ENCODE data around the gene LPP.
"Not testable (repeated sequence)": the region's sequence is repeated elsewhere in the genome, so short reads cannot be mapped to it uniquely, and the experiment has no call there.

Gene LPP

DNA sequence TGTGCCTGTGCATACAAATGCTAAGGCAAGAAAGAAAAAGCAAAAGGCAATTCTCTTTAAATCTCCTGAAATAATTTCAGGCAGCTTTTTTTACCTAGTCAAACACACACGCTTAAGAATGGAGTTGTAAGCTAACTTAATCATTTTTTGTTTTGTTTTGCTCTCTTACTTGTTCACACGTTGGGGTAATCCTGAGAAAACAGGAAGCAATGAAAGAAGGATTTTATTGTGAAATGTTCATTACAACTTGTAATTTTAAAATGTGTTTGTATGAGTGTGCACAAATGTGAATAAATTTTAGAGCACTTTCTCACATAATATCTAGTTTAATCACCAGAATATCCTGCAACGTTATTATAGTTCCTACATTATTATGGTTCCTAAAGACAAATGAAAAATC lies 263.8 kb downstream of the LPP start:
- DNase-seq = no peak

DNA sequence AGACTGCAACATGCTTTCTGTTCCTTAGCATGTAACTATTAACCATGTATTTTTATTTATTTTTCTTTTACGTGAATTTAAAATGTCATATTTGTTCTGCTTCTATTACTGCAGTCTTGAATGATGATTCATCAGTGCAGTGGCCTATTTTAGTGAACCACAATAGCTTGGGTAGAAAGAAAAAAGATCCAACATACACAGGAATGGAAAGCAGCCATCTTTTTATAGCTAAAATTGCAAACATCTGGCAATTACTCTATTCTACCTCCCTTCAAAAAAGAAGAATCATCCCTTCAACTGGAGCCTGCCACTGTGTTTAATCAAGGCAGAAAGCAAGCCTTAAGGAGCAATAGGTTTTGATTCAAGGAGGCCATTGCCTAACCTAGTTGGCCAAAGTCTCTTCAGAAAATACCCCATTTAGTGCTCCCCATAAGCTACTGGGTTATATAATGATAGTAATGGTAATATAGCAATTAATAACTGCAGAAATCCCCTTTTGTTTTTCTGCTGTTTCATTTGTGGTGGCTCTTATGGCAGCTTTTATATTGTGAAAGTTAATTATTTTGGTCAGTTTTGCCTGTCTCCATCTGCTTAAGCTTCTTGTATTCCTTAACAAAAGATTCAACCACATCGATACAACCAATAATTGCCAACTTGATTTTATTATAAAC lies 267.3 kb downstream of the LPP start:
- DNase-seq = no peak

DNA sequence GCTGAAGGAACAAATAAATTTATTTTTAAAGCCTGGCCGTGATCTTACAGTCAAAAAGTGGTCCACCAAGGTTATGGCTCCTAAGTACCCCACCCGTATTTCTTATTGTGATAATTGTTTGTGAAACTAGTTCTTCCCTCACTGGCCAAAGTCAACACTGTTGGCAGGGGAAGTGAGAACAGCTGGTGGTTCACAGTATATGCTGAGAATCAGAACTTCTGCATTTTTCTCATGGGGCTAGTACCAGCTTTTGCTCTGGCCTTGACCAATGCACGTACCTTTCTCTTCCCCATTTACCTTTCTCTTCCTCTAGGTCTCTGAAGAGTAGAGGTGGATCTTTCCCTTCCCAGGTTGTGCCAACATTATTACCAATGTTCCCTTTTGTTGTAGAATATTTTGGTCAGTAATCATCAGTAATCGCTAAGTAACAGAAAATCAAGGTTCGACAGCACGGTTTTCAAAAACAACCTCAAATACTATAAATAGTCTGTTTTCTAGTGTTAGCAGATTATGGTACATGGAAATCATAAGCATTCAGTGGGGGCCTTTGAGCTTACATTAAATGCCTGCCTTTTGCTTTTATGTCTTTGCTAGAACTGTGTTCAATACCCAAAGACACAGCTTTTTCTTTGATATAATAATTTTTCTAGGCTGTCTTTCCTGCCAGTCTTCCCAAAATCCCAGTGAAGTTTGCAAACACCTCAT lies 268.0 kb downstream of the LPP start:
- DNase-seq = no peak

DNA sequence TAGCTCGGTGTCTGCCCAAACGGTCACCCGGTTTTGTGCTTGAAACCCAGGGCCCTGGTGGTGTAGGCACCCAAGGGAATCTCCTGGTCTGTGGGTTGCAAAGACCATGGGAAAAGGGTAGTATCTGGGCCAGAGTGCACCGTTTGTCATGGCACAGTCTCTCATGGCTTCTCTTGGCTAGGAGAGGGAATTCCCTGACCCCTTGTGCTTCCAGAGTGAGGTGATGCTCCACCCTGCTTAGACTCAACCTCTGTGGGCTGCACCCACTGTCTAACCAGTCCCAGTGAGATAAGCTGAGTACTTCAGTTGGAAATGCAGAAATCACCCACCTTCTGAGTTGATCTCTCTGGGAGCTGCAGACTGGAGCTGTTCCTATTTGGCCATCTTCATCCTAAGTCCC lies 274.0 kb downstream of the LPP start:
- DNase-seq = not testable (repeated sequence)

DNA sequence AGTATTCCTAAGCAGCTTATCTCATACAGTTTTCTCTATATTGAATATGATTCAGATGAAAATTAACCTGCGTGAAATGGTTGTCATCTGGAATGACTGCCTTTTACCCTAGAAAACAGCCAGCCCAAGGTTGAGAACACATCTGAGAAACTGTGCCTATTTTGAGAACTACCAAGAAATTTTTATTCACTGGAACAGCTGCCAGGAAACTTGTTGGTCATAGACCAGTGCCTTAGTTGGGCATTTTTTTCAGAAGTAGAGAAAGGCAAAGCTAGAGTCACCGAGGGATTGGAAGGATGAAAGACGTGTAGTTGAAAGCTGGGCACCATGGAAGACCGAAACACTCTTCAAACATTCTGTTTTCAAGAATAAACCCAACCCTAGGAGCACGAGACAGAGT lies 277.1 kb downstream of the LPP start:
- no peak for DNase-seq

DNA sequence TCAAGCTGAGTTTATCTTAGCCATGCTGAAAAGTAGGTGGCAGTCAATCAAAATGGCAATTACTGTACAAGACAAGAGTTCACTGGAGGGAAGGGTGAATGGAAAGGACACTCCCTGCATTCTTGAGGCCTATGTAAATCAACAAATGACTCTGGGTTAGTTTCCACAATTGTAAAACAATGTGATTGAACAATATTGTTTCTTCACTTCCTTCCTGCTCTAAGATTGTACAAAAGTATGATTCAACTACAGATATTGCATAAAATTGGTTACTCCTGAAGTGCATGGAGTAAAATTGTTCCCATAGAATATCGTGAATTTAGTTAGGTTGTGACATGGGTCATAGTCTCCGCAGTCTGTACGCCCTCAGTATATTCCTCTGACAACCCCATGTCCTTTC lies 277.6 kb downstream of the LPP start:
- no peak for DNase-seq

- no peak for DNase-seq
Measured at GRCh38 chr3:188432802-188433520, 279.0 kb downstream of the LPP start.

- DNase-seq = no peak
Measured at GRCh38 chr3:188433521-188434150, 279.7 kb downstream of the LPP start.

DNA sequence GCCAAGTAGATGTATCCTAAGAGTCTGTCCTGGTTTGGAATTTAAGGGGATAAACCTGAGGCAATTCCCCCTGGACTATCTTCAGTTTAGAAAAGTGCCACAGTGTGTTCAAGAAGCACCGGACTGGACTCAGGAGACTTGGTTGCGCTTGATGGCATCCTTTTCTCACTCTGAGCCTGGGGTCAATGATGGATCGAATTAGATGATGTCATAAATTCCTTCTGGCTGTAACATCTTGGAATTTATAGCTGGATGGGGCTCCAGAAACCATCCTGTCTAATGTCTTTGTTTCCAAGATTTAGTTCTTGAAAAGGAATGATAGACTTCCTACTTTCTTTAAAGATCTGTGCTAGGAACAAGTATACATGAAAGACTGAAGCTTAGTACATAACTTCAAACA lies 280.6 kb downstream of the LPP start:
- DNase-seq = no peak

DNA sequence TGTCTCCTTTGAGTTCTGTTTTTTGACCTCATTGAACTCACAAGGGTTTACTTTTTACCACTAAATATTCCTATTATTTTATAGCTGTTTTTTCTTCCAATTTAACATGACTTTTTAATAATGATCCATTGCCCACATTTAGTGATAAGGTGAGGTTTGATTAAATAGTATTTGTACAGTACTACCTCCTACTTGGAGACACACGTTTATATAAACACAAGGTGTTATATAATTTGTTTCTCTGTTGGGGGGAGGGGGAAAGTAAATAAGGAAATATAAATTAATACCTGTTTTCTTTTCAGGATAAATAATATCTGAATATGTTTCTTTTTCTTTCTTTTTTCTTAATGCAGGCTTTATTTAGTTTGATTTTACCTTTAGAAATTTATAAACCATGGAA lies 281.3 kb downstream of the LPP start:
- no peak for DNase-seq

GRCh38 chr3:188437926-188438325 lies 284.0 kb downstream of the LPP start:
- DNase-seq = no peak

DNA sequence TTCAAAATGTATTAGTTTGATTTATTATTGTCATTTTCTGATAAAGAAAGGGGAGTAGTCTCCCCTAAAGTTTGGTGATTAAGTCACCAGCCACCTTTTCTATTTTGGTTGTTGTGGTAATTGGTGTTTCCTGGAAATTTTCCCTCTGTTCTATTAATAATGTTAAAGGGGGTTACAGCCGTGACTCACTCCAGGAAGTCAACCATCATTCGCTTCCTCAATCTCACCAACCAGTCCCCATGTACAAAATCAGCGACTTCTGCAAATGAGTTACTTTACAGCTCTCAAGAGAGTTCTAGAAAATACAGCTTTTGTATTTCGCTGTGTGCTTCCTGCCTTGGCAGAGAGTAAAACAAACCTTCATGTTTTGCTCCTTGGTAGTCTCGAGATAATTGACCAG lies 285.1 kb downstream of the LPP start:
- no peak for DNase-seq

GRCh38 chr3:188440340-188440972 lies 286.5 kb downstream of the LPP start:
- no peak for DNase-seq

DNA sequence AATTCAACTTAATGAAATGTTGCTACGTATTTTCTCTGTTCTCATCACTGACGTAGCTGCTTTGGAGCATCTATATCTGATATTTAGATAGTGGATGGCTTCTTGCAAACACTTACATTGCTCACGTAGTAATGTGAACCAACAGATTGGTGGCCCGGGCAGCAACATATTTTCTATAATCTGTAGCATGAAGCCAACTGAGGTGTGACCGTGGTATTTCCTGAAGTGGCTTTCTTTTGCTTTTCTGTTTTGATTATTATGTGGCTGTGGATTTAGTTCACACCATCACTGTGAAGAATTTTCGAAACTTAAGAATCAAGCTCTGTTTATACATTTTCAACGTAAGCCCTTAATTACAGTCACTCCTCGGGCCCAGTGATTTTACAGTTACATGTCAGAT lies 288.5 kb downstream of the LPP start:
- DNase-seq = no peak

GRCh38 chr3:188445175-188445574 lies 291.2 kb downstream of the LPP start:
- not testable (repeated sequence) for DNase-seq

DNA sequence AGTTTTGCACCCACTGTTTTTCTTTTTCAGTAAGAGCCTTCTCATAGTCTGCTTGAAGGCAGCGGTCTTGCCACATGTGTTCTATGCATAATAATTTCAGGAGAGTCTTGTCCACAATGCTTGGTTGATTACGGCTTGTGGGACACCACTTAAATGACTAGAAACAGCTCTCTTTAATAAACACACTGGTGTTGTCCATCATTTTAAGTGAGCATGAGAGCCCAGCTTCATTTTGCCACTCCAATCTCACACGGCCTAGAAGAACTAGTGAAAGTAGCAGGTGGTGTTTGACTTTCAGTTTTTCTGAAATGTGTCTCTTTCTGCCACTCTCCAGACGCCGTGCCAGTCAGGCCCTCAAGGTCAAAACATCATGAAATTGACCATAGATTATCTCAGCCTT lies 292.1 kb downstream of the LPP start:
- DNase-seq = no peak

GRCh38 chr3:188446766-188447165 lies 292.8 kb downstream of the LPP start:
- DNase-seq = no peak

DNA sequence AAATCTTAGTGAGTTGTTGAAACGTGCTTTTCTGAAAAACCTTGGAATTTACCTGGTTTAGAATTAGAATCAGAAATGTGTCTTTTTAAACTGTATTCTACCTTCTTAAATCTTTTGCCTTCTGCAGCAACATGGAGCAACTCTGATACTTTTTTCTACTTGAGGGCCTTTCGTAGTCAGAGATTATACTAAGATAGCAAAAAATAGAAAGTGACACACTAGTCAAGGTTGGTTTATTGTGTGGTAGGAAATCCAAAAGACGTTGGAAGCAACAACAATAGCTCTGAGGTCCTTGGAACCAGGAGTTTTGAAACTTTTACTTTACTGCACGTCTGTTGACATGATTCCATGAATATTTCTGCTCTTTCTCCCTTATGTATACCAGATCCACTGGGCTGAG lies 294.9 kb downstream of the LPP start:
- DNase-seq = no peak

DNA sequence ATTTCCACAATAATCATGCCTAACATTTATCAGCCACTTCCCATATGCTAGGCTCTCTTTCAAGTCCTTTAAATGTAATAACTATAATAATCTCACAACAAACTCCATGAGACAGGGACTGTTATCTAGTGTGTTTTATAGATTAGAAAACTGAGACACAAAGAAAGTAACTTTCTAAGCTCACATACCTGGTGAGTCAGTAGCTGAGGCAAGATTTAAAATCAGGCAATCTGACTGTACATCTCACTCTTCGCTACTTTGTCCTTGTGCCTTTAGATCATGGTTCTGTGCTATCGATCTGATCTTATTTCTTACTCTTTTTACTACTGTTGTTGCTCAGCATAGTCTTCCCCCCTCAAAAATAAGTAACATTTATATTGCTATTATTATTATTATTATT lies 295.5 kb downstream of the LPP start:
- DNase-seq = no peak

- no peak for DNase-seq
Measured at GRCh38 chr3:188452158-188452772, 298.3 kb downstream of the LPP start.

DNA sequence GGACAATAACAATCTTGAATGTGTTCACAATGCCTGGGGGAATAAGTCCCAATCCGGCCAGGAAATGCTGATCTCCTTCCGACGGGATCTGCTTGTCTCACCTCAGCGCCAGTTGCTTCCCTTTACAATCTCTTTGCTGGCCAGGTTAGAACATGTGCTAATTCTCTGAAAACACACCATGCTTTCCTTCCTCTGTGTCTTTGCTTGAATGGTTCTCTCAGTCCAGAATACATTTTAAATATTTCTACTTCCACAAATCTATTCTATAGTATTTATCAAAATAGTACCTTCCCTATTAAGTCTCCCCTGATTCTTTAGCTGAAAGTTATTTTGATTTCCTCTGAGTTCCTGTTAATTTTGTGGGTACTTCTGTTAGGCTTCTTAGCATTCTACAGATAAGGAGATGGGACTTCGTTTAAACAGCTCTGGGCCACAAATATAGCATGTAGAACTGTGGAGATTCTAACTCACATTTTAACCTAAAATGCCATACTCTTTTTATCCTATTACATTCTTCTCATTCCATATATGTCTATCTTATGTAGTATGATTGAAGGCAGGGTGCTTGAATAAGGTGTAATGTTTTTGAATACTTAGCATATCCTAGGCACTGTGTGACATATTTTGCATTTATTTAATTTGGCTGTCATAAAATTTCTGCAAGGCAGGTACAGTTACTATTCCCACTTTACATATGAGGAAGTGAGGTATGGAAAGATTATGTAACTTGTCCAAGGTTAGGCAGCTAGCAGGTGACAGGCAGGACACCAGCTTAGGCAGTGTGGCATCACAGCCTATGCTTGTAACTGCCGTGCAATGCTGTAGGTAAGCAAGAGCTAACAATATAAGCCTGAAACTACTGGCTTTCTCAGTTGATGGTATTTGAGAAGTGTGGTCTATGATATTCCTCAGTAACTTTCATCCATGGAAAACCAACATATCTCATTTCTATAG lies 299.8 kb downstream of the LPP start:
- no peak for DNase-seq

DNA sequence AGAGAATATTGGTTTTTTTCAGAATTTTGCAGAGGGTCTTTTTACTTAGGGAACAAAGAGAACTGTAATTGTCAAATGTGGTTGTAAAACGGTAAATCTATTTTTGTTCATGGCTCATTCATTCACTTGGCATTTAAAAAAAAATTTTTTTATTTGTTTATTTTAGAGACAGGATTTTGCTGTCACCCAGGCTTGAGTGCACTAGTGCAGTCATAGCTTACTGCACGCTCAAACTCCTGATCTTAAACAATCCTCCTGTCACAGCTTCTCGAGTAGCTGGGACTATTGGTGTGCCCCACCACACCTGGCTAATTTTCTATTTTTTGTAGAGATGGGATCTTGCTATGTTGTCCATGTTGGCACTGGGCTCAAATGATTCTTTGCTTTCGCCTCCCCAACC lies 301.8 kb downstream of the LPP start:
- no peak for DNase-seq
